ENCODE results near the gene TSPAN10. TPM values are rescaled to one million over a fixed set of nuclear protein-coding genes. Genes with fewer than 3 reads are reported as not detected.

The TSPAN10 gene
- total RNA-seq, 1 donor from 2014 or later = 0.96 TPM

- DNase-seq (ENCODE audit: low spot score) = no peak
Measured at GRCh38 chr17:81635431-81635830, 1.6 kb upstream of the TSPAN10 start.

GRCh38 chr17:81635973-81636504 is 957 bp upstream of the TSPAN10 start:
- no peak for DNase-seq (ENCODE audit: low spot score)

GRCh38 chr17:81638683-81639082 is 1.7 kb downstream of the TSPAN10 start:
- DNase-seq (ENCODE audit: low spot score) = no peak

- DNase-seq (ENCODE audit: low spot score) = no peak
Measured at GRCh38 chr17:81640011-81640410, 3.0 kb downstream of the TSPAN10 start.

GRCh38 chr17:81641825-81642489 is 5.0 kb downstream of the TSPAN10 start:
- DNase-seq (ENCODE audit: low spot score) = no peak

- DNase-seq (ENCODE audit: low spot score) = no peak
Measured at GRCh38 chr17:81644496-81644895, 7.5 kb downstream of the TSPAN10 start.

GRCh38 chr17:81644976-81645952 is 8.3 kb downstream of the TSPAN10 start:
- no peak for DNase-seq (ENCODE audit: low spot score)

GRCh38 chr17:81646869-81647600 is 10.0 kb downstream of the TSPAN10 start:
- DNase-seq (ENCODE audit: low spot score) = no peak

GRCh38 chr17:81647640-81648012 is 10.6 kb downstream of the TSPAN10 start:
- DNase-seq (ENCODE audit: low spot score) = no peak

GRCh38 chr17:81648013-81648706 is 11.2 kb downstream of the TSPAN10 start:
- DNase-seq (ENCODE audit: low spot score) = no peak

- DNase-seq (ENCODE audit: low spot score) = no peak
Measured at GRCh38 chr17:81648707-81649085, 11.7 kb downstream of the TSPAN10 start.

GRCh38 chr17:81650951-81651350 is 14.0 kb downstream of the TSPAN10 start:
- no peak for DNase-seq (ENCODE audit: low spot score)

GRCh38 chr17:81651692-81652091 is 14.7 kb downstream of the TSPAN10 start:
- peak; percentile 13 for DNase-seq (ENCODE audit: low spot score)

- DNase-seq (ENCODE audit: low spot score) = no peak
Measured at GRCh38 chr17:81652906-81653771, 16.1 kb downstream of the TSPAN10 start.

GRCh38 chr17:81655378-81656117 is 18.6 kb downstream of the TSPAN10 start:
- no peak for DNase-seq (ENCODE audit: low spot score)

GRCh38 chr17:81656118-81656743 is 19.2 kb downstream of the TSPAN10 start, which contains the start of gene PDE6G:
Gene PDE6G (minus strand): TSS chr17:81656542. CDS start chr17:81653305, 3,237 bp downstream.
- DNase-seq (ENCODE audit: low spot score) = no peak

- no peak for DNase-seq (ENCODE audit: low spot score)
Measured at GRCh38 chr17:81656835-81657234, 19.8 kb downstream of the TSPAN10 start.

- DNase-seq (ENCODE audit: low spot score) = no peak
Measured at GRCh38 chr17:81659038-81659437, 22.0 kb downstream of the TSPAN10 start.

GRCh38 chr17:81660441-81660840 is 23.4 kb downstream of the TSPAN10 start:
- no peak for DNase-seq (ENCODE audit: low spot score)

Data from umbilical cord (tissue), 2 donors.